ENCODE data around the gene TXNL4A.
A peak's percentile ranks its signal among the peaks of the same experiment; 100 is the strongest.

TXNL4A gene

GRCh38 chr18:79949697-79950487 lies 38.5 kb downstream of the TXNL4A start:
- H3K4me3 ChIP-seq (ENCODE audit: low read depth, low read length) = peak overlapping the region; percentile 67
- TF ChIP-seq MYC (IDR thresholded peaks at IDR 0.05; ENCODE audit: low read depth, low read length) (peak; percentile 22; the same call in 1 of the 2 replicates), MAX (IDR thresholded peaks at IDR 0.05; ENCODE audit: low read depth, low read length) (no peak), POLR2A (IDR thresholded peaks at IDR 0.05; ENCODE audit: extremely low read depth, insufficient read length) (no peak), CTCF (IDR thresholded peaks at IDR 0.05; ENCODE audit: low read depth, low read length) (no peak)
- peak; percentile 93 for DNase-seq (ENCODE audit: low read depth)

- H3K4me3 ChIP-seq (ENCODE audit: low read depth, low read length) = no peak overlapping the region
Measured at GRCh38 chr18:79948719-79949411, 39.5 kb downstream of the TXNL4A start.

GRCh38 chr18:79947881-79948610 lies 40.3 kb downstream of the TXNL4A start:
- DNase-seq (ENCODE audit: low read depth) = no peak
- no peak overlapping the region for H3K4me3 ChIP-seq (ENCODE audit: low read depth, low read length)
- TF ChIP-seq MAX (IDR thresholded peaks at IDR 0.05; ENCODE audit: low read depth, low read length) (no peak), POLR2A (IDR thresholded peaks at IDR 0.05; ENCODE audit: extremely low read depth, insufficient read length) (no peak), CTCF (IDR thresholded peaks at IDR 0.05; ENCODE audit: low read depth, low read length) (no peak), MYC (IDR thresholded peaks at IDR 0.05; ENCODE audit: low read depth, low read length) (no peak)

More at GRCh38 chr18:79948719-79949411, 39.5 kb downstream of the TXNL4A start:
- no peak for TF ChIP-seq MYC (IDR thresholded peaks at IDR 0.05; ENCODE audit: low read depth, low read length)
- DNase-seq (ENCODE audit: low read depth) = no peak

- TF ChIP-seq MAX (IDR thresholded peaks at IDR 0.05; ENCODE audit: low read depth, low read length) = no peak
- no peak for TF ChIP-seq POLR2A (IDR thresholded peaks at IDR 0.05; ENCODE audit: extremely low read depth, insufficient read length)
- no peak for TF ChIP-seq MYC (IDR thresholded peaks at IDR 0.05; ENCODE audit: low read depth, low read length)
- TF ChIP-seq CTCF (IDR thresholded peaks at IDR 0.05; ENCODE audit: low read depth, low read length) = no peak
- no peak for DNase-seq (ENCODE audit: low read depth)
- H3K4me3 ChIP-seq (ENCODE audit: low read depth, low read length) = no peak overlapping the region
Measured at GRCh38 chr18:79947054-79947755, 41.2 kb downstream of the TXNL4A start.

GRCh38 chr18:79945118-79946042 lies 43.0 kb downstream of the TXNL4A start:
- no peak overlapping the region for H3K4me3 ChIP-seq (ENCODE audit: low read depth, low read length)
- TF ChIP-seq CTCF (IDR thresholded peaks at IDR 0.05; ENCODE audit: low read depth, low read length) (peak; percentile 1), POLR2A (IDR thresholded peaks at IDR 0.05; ENCODE audit: extremely low read depth, insufficient read length) (no peak), MAX (IDR thresholded peaks at IDR 0.05; ENCODE audit: low read depth, low read length) (no peak), MYC (IDR thresholded peaks at IDR 0.05; ENCODE audit: low read depth, low read length) (no peak)
- DNase-seq (ENCODE audit: low read depth) = no peak

Data from NB4 (cell line).